Ectodermal cell (in vitro differentiated cells): ENCODE data around the gene SIT1.

Experiments
- H3K27ac ChIP-seq: 2 replicates; pipeline ENCODE4 v1.7.0; 2013; ENCODE audit warnings: mild to moderate bottlenecking, low read depth, low read length; ENCODE audit not compliant: insufficient read depth, poor library complexity, severe bottlenecking
- H3K27me3 ChIP-seq: 2 replicates; pipeline ENCODE4 v1.7.0; 2013; ENCODE audit warnings: mild to moderate bottlenecking, low read length; ENCODE audit not compliant: insufficient read depth, control insufficient read depth, poor library complexity, severe bottlenecking
- H3K36me3 ChIP-seq: one replicate; pipeline ENCODE4 v1.7.0; 2013; ENCODE audit warnings: low read length; ENCODE audit not compliant: control insufficient read depth, insufficient read depth
- H3K4me1 ChIP-seq: one replicate; pipeline ENCODE4 v1.7.0; 2013; ENCODE audit warnings: low read length; ENCODE audit not compliant: control insufficient read depth, insufficient read depth
- H3K4me3 ChIP-seq: 2 replicates; pipeline ENCODE4 v1.7.0; 2013; ENCODE audit warnings: low read depth, low read length, control low read depth; ENCODE audit not compliant: insufficient read depth
- H3K9me3 ChIP-seq: 2 replicates; pipeline ENCODE4 v1.7.0; 2013; ENCODE audit warnings: mild to moderate bottlenecking, low read length, moderate library complexity; ENCODE audit not compliant: control insufficient read depth
- WGBS, 2 experiments: methylation state at CpG; one replicate each; pipeline ENCODE4 v1.1.7; 2013; ENCODE audit warnings: missing lambda C conversion rate in 2 of 2; 5-methylcytosine and 5-hydroxymethylcytosine counted together

Gene SIT1

DNA sequence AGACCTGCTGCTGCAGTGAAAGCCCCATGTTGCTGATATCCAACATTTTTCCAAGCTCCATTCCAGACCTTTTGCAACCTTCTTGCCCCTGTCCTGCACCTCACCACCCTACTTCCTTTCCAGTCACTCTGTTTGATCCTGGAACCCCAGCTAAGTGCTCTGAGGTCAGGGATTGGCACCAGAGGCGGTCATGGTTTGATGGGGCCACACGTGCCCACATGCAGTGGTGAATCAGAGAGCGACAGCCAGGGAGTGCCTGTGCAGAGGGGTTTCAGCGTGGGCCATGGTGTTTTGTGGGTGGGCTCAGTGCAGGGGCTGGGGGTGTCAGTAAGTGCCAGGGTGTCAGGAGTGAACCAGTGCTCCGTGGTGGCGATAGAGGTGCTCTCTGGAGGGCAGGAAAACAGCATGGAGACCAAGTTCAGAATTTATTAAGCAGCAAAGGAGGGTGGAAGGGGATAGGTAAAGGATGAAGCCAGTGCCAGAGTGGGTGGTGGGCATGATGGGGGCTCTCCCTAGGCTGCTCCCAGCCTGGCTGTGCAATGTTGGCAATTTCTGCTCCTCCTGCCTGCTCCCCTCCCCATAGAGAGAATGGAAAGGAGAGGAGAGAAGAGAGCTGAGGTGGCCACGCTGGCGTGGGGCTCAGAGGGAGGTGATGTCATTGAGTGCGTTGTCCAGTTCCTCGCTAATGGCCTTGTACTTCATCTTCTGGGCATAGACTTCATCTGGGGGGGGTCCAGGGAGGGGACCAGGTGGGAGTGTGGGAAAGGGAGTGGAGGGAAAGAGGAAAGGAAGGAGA is 32.0 kb upstream of the SIT1 start:
- Histone ChIP-seq H3K27ac (no peak overlapping the region), H3K9me3 (no peaks in the 10 kb centered on the region), H3K4me3 (no peak overlapping the region), H3K36me3 (peaks cover 23% of the 10 kb centered on the region), H3K4me1 (peaks cover 15% of the 10 kb centered on the region), H3K27me3 (no peaks in the 10 kb centered on the region)
- 94% methylated on average over 10 of the region's 10 CpGs for WGBS, 2 experiments

DNA sequence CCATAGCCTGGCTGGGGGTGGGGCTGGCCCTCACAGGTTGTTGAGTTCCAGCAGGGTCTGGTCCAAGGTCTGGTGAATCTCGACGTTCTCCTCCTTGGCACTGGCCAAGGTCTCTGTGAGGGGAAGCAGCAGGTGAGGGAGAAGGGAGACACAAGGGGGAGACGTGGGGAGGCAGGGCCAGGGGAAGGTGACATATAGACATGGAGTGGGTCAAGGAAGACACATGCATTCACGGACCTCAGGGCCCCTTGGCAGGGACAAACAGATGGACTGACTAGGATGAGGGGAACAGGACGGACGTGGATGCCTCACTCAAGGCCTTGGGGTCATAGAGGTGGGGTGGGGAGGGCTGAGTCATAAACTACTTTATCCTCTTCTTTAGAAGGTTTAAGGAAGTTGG is 31.3 kb upstream of the SIT1 start:
- WGBS, 2 experiments, result 92 to 93% methylated on average over 6 of the region's 6 CpGs
- Histone ChIP-seq H3K9me3 (no peaks in the 10 kb centered on the region), H3K27ac (no peak overlapping the region), H3K27me3 (no peaks in the 10 kb centered on the region), H3K4me1 (peaks cover 10% of the 10 kb centered on the region), H3K36me3 (peaks cover 23% of the 10 kb centered on the region), H3K4me3 (no peak overlapping the region)

DNA sequence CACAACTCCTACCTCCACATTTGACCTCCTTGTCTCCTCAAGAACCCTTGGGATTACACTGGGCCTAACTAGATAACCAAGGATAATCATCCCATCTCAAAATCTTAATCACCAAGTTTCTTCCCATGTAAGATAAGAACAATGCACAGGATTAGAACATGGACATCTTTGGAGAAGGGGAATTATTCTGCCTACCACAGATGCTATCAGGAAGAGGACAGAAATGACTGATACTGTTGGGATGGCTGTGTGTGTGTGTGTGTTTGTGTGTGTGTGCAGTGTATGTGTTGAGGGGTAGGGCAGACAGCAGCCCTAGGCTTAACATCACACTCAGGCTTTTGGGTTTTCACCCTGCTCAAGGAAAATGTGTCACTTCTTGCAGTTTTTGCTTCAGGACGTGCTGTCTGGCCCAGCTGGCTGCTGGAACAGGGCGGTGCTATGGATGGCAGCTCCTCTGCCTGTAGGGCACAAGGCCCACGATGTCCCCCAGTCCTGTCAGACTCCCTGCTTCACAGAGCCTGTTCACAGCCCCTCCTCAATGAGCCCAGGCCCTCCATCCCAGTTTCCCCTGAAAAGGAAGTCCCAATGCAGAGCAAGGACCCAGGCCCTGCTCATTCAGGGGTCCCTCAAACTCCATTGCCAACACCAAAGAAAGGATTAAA is 30.7 kb upstream of the SIT1 start:
- Histone ChIP-seq H3K36me3 (peaks cover 23% of the 10 kb centered on the region), H3K4me3 (no peak overlapping the region), H3K9me3 (no peaks in the 10 kb centered on the region), H3K4me1 (peaks cover 6% of the 10 kb centered on the region), H3K27me3 (no peaks in the 10 kb centered on the region), H3K27ac (no peak overlapping the region)
- 80 to 82% methylated on average over 3 of the region's 3 CpGs for WGBS, 2 experiments

DNA sequence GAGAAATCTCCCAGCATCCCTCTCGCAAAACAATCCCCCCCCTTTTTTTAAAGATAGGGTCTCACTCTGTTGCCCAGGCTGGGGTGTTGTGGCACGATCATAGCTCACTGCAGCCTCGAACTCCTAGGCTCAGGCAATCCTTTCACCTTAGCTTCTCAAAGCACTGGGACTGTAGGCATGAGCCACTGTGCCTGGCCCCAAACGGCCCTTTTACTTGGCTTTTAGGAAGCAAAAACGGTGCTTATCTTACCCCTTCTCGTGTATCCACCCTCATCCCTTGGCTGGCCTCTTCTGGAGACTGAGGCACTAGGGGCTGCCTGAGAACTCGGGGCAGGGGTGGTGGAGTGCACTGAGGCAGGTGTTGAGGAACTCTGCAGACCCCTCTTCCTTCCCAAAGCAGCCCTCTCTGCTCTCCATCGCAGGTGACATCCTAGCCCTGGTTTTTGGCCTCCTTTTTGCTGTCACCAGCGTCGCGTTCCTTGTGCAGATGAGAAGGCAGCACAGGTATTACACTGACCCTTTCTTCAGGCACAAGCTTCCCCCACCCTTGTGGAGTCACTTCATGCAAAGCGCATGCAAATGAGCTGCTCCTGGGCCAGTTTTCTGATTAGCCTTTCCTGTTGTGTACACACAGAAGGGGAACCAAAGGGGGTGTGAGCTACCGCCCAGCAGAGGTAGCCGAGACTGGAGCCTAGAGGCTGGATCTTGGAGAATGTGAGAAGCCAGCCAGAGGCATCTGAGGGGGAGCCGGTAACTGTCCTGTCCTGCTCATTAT is 29.8 kb upstream of the SIT1 start:
- Histone ChIP-seq H3K27me3 (no peaks in the 10 kb centered on the region), H3K4me1 (peaks cover 6% of the 10 kb centered on the region), H3K27ac (no peak overlapping the region), H3K9me3 (no peaks in the 10 kb centered on the region), H3K4me3 (no peak overlapping the region), H3K36me3 (peaks cover 23% of the 10 kb centered on the region)
- 51 to 53% methylated on average over 15 of the region's 15 CpGs for WGBS, 2 experiments

DNA sequence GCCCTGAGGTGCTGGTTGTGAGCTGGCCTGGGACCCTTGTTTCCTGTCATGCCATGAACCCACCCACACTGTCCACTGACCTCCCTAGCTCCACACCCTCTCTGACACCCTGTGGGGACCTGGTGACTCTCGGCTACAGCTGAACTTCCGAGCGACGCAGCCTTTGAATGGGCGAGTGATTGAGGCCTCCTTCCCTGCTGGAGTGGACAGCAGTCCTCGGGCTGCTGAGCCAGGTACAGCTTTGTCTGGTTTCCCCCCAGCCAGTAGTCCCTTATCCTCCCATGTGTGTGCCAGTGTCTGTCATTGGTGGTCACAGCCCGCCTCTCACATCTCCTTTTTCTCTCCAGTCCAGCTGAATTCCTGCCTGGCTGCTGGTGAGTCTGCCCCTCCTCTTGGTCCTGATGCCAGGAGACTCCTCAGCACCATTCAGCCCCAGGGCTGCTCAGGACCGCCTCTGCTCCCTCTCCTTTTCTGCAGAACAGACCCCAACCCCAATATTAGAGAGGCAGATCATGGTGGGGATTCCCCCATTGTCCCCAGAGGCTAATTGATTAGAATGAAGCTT is 29.1 kb upstream of the SIT1 start:
- peaks cover 21% of the 10 kb centered on the region for H3K36me3 ChIP-seq
- H3K4me3 ChIP-seq, result no peak overlapping the region
- peaks cover 6% of the 10 kb centered on the region for H3K4me1 ChIP-seq
- no peak overlapping the region for H3K27ac ChIP-seq
- no peaks in the 10 kb centered on the region for H3K27me3 ChIP-seq
- WGBS, 2 experiments, result 87 to 89% methylated on average over 8 of the region's 8 CpGs
- H3K9me3 ChIP-seq, result no peaks in the 10 kb centered on the region

DNA sequence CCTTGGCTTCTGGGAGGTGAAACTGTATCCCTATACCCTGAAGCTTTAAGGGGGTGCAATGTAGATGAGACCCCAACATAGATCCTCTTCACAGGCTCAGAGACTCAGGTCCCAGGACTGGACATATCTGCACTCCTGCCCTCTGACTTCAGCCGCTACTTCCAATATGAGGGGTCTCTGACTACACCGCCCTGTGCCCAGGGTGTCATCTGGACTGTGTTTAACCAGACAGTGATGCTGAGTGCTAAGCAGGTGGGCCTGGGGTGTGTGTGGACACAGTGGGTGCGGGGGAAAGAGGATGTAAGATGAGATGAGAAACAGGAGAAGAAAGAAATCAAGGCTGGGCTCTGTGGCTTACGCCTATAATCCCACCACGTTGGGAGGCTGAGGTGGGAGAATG is 28.4 kb upstream of the SIT1 start:
- Histone ChIP-seq H3K36me3 (peaks cover 14% of the 10 kb centered on the region), H3K4me1 (peaks cover 6% of the 10 kb centered on the region), H3K27ac (no peak overlapping the region), H3K27me3 (no peaks in the 10 kb centered on the region), H3K9me3 (no peaks in the 10 kb centered on the region), H3K4me3 (no peak overlapping the region)
- 87 to 96% methylated on average over 5 of the region's 5 CpGs for WGBS, 2 experiments

DNA sequence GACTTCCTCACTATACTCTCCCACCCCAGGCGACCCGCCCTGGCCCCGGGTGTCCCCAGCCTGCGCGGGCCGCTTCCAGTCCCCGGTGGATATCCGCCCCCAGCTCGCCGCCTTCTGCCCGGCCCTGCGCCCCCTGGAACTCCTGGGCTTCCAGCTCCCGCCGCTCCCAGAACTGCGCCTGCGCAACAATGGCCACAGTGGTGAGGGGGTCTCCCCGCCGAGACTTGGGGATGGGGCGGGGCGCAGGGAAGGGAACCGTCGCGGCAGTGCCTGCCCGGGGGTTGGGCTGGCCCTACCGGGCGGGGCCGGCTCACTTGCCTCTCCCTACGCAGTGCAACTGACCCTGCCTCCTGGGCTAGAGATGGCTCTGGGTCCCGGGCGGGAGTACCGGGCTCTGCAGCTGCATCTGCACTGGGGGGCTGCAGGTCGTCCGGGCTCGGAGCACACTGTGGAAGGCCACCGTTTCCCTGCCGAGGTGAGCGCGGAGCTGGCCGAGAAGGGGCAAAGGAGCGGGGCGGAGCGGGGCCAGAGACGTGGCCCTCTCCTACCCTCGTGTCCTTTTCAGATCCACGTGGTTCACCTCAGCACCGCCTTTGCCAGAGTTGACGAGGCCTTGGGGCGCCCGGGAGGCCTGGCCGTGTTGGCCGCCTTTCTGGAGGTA is 25.1 kb upstream of the SIT1 start:
- Histone ChIP-seq H3K27ac (no peak overlapping the region), H3K4me1 (peaks cover 6% of the 10 kb centered on the region), H3K9me3 (no peaks in the 10 kb centered on the region), H3K4me3 (peak overlapping the region; percentile 44), H3K36me3 (no peaks in the 10 kb centered on the region), H3K27me3 (no peaks in the 10 kb centered on the region)
- WGBS, 2 experiments, result 9 to 12% methylated on average over 51 of the region's 51 CpGs

DNA sequence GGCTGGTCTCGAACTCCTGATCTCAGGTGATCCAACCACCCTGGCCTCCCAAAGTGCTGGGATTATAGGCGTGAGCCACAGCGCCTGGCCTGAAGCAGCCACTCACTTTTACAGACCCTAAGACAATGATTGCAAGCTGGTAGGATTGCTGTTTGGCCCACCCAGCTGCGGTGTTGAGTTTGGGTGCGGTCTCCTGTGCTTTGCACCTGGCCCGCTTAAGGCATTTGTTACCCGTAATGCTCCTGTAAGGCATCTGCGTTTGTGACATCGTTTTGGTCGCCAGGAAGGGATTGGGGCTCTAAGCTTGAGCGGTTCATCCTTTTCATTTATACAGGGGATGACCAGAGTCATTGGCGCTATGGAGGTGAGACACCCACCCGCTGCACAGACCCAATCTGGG is 24.5 kb upstream of the SIT1 start:
- H3K27me3 ChIP-seq, result no peaks in the 10 kb centered on the region
- no peaks in the 10 kb centered on the region for H3K36me3 ChIP-seq
- H3K9me3 ChIP-seq, result no peaks in the 10 kb centered on the region
- H3K4me1 ChIP-seq, result peaks cover 5% of the 10 kb centered on the region
- H3K4me3 ChIP-seq, result peak overlapping the region; percentile 44
- WGBS, 2 experiments, result 42 to 43% methylated on average over 13 of the region's 13 CpGs
- H3K27ac ChIP-seq, result no peak overlapping the region

DNA sequence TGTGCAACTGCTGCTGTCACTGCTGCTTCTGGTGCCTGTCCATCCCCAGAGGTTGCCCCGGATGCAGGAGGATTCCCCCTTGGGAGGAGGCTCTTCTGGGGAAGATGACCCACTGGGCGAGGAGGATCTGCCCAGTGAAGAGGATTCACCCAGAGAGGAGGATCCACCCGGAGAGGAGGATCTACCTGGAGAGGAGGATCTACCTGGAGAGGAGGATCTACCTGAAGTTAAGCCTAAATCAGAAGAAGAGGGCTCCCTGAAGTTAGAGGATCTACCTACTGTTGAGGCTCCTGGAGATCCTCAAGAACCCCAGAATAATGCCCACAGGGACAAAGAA is 23.3 kb upstream of the SIT1 start:
- H3K27ac ChIP-seq, result no peak overlapping the region
- H3K36me3 ChIP-seq, result no peaks in the 10 kb centered on the region
- H3K9me3 ChIP-seq, result no peaks in the 10 kb centered on the region
- H3K4me3 ChIP-seq, result no peak overlapping the region
- 85 to 89% methylated on average over 3 of the region's 3 CpGs for WGBS, 2 experiments
- H3K4me1 ChIP-seq, result no peaks in the 10 kb centered on the region
- H3K27me3 ChIP-seq, result no peaks in the 10 kb centered on the region
